H1 (cell line): Measurements from ENCODE around the gene AFF2. TPM values are rescaled to one million over a fixed set of nuclear protein-coding genes. Genes with fewer than 3 reads are reported as not detected.

Source experiments
- CBX5 ChIP-seq: fragments of 300-800, 300-1000 bp; sonication (generic); IDR thresholded peaks from 2 replicates; pipeline ENCODE4 v1.7.1; 2016; ENCODE audit warnings: antibody characterized with exemption, low read length, low read depth
- FOSL1 ChIP-seq: IDR thresholded peaks from 2 replicates; pipeline ENCODE4 v1.6.1; 2011; ENCODE audit warnings: mild to moderate bottlenecking, low read depth, low read length, moderate library complexity; ENCODE audit not compliant: insufficient read depth
- GTF2F1 ChIP-seq: IDR thresholded peaks from 2 replicates; pipeline ENCODE4 v1.6.1; 2012; ENCODE audit warnings: low read depth, low read length, improper control_type of control experiment, borderline replicate concordance
- JUND ChIP-seq: IDR thresholded peaks from 2 replicates; pipeline ENCODE4 v1.6.1; 2011; ENCODE audit warnings: mild to moderate bottlenecking, improper control_type of control experiment, low read length
- KDM1A ChIP-seq: fragments of 200-600, 300-600 bp; sonication (generic); IDR thresholded peaks from 2 replicates; pipeline ENCODE4 v1.7.1; 2016; ENCODE audit warnings: mild to moderate bottlenecking, low read length, borderline replicate concordance
- POU5F1 ChIP-seq: IDR thresholded peaks from 2 replicates; pipeline ENCODE4 v1.6.1; 2011; ENCODE audit warnings: low read depth, mild to moderate bottlenecking, low read length, moderate library complexity
- SRF ChIP-seq: IDR thresholded peaks from 2 replicates; pipeline ENCODE4 v1.6.1; 2011; ENCODE audit warnings: mild to moderate bottlenecking, low read depth, low read length, moderate library complexity
- ZNF274 ChIP-seq: IDR thresholded peaks from 2 replicates; pipeline ENCODE4 v1.7.0; 2012; ENCODE audit warnings: low read length, borderline replicate concordance; ENCODE audit errors: extremely low read depth
- polyA plus RNA-seq, 7 experiments: library from polyadenylated mRNA; depleted of rRNA in 3 of 7; stranded (reverse) in 5 of 7; unstranded in 2 of 7; fragments of >200 nt in 5 of 7; fragments of 200-250 nt in 2 of 7; gene quantifications; 1 replicate in 5 of 7; 2 replicates in 1 of 7; 4 replicates in 1 of 7; pipeline versions ENCODE4 v1.2.1 to v1.2.3, GENCODE V29; 2011 to 2013; ENCODE audit warnings: missing spikeins in 2 of 7, mixed read lengths in 2 of 7
- total RNA-seq: library from RNA; stranded (reverse); fragmentation: NEBNext Ultra II Directional; extraction: Animal tissue kit (Norgen Biotek cat#: 25700); gene quantifications from 2 replicates; pipeline ENCODE4 v1.2.1, GENCODE V29; 2021

The AFF2 gene
- total and polyA plus RNA-seq, 2 of the 8 experiments (the other 6 are each of a cell fraction or from before 2014, with no cell fraction given) = 2.0 to 7.3 TPM

GRCh38 chrX:148576396-148576795 is 76.0 kb downstream of the AFF2 start (continued):
- TF ChIP-seq SRF (no peak), FOSL1 (no peak), POU5F1 (no peak), CBX5 (no peak), KDM1A (no peak), GTF2F1 (no peak), JUND (no peak), ZNF274 (no peak)
